ENCODE data around the gene CPOX.

DNA sequence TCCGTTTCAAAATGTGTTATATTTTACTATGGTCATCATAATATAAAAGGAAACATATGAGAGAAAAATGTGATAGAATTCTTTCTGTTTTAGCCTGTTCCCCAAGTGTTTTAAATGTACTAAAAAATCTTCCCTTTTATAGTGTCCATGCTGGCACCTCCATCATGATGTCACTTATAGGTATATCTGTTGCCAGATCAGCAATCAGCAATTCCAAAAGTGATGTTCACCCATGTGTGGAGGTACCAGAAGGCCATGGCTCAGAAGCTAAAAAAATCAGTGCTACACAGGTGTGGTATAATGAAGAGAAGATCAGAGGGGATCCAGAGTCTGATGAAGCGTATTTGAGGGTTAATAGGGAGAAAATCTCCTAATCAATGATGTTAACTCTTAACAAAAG lies 62.7 kb downstream of the CPOX start:
- TF ChIP-seq POLR2A (IDR thresholded peaks at IDR 0.05; ENCODE audit: extremely low read depth, insufficient read length), result no peak
- TF ChIP-seq, protein P1, sequence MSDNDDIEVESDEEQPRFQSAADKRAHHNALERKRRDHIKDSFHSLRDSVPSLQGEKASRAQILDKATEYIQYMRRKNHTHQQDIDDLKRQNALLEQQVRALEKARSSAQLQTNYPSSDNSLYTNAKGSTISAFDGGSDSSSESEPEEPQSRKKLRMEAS (IDR thresholded peaks at IDR 0.05; ENCODE audit: low read depth, low read length), result no peak
- TF ChIP-seq, protein P2, sequence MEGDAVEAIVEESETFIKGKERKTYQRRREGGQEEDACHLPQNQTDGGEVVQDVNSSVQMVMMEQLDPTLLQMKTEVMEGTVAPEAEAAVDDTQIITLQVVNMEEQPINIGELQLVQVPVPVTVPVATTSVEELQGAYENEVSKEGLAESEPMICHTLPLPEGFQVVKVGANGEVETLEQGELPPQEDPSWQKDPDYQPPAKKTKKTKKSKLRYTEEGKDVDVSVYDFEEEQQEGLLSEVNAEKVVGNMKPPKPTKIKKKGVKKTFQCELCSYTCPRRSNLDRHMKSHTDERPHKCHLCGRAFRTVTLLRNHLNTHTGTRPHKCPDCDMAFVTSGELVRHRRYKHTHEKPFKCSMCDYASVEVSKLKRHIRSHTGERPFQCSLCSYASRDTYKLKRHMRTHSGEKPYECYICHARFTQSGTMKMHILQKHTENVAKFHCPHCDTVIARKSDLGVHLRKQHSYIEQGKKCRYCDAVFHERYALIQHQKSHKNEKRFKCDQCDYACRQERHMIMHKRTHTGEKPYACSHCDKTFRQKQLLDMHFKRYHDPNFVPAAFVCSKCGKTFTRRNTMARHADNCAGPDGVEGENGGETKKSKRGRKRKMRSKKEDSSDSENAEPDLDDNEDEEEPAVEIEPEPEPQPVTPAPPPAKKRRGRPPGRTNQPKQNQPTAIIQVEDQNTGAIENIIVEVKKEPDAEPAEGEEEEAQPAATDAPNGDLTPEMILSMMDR (IDR thresholded peaks at IDR 0.05; ENCODE audit: low read depth, low read length), result no peak
- no peak for TF ChIP-seq MYC (IDR thresholded peaks at IDR 0.05; ENCODE audit: low read depth, low read length)
